ENCODE data around the gene HMOX1.

- TF ChIP-seq CTCF (IDR thresholded peaks at IDR 0.05) (no peak), POLR2A (IDR thresholded peaks at IDR 0.05) (no peak)
Observed at GRCh38 chr22:35373781-35374180, 7.1 kb upstream of the HMOX1 start.
